HG03457 (cell line): ENCODE measurements around the gene TTLL8.
"Not testable (repeated sequence)": the region's sequence is repeated elsewhere in the genome, so short reads cannot be mapped to it uniquely, and the experiment has no call there.

Experiments
- ATAC-seq: cut with Tn5 transposase; IDR thresholded peaks from one replicate; pipeline ENCODE4 v1.9.1; 2021; ENCODE audit warnings: moderate number of reproducible peaks; ENCODE audit not compliant: unreplicated experiment

The TTLL8 gene

DNA sequence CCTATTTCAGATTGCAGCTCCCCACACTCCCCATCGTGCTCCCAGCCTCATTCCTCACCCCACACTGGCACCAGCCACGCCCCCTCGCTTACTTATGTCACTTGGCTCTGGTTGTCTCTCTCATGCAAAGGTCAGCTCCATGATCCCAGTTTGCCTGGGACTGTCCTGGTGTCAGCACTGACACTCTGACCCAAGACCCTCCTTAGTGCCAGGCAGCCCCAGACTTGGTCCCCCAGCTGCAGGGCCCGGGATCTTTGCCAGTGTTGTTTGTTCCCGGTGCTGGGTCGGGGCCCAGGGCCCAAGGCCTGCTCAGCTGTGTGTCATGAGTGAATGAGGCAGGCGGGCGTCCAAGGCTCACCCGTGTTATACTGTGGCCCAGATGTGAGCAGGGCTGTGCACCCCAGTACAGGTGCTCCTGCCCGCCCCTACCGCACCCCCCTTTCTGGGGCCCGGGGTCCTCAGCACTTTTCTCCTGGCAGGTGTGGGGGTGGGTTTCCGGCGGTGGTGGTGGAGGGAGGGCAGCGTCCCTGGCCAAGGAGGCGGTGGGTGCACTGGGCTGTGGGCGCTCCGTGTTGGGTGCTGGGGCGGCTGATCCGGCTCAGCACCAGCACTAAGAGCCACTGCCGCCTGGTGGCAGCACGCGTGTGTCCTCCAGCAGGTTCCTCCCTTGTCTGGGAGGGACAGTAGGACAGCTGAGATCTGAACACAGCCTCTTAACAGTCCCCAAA is 65.0 kb downstream of the TTLL8 start:
- no peak for ATAC-seq

GRCh38 chr22:49991907-49992533 is 66.1 kb downstream of the TTLL8 start:
- no peak for ATAC-seq

DNA sequence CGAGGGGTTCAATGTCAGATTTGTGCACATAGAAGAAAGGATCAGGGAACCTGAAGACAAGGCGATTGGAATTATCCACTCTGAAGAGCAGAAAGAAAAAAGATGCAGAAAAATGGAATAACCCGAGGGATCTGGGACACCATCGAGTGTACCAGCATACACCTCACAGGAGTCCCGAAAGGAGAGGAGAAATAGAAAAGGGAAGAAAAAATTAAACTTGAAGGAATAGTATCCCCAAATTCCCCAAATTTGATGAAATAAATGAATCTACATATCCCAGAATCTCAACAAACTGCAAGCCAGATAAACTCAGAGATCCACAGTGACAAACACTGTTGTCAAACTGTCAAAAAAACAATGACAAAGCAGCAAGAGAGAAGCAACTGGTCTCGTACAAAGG is 66.9 kb downstream of the TTLL8 start:
- ATAC-seq, result no peak

DNA sequence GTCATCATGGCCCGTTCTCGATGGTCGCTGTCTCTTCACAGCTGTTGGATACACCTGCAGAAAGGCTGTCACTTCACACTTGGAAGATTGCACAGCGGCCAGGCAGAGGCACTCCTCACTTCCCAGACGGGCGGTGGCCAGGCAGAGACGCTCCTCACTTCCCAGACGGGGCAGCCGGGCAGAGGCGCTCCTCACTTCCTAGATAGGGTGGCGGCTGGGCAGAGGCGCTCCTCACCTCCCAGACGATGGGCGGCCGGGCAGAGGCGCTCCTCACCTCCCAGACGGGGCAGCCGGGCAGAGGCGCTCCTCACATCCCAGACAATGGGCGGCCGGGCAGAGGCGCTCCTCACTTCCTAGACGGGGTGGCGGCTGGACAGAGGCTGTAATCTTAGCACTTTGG is 68.3 kb downstream of the TTLL8 start:
- not testable (repeated sequence) for ATAC-seq

DNA sequence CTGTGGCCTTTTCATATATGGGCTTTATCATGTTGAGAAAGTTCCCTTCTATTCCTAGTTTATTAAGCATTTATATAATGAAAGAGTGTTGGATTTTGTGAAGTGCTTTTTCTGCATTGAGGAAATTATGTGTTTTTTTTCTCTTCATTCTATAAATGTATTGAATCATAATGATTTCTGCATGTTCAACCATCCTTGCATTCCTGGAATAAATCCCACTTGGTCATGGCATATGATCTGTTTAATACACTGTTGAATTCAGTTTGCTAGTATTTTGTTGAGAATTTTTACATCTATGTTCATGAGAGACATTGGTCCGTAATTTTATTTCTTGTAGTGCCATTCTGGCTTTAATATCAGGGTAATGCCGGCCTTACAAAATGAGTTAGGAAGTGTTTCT is 71.8 kb downstream of the TTLL8 start:
- no peak for ATAC-seq

DNA sequence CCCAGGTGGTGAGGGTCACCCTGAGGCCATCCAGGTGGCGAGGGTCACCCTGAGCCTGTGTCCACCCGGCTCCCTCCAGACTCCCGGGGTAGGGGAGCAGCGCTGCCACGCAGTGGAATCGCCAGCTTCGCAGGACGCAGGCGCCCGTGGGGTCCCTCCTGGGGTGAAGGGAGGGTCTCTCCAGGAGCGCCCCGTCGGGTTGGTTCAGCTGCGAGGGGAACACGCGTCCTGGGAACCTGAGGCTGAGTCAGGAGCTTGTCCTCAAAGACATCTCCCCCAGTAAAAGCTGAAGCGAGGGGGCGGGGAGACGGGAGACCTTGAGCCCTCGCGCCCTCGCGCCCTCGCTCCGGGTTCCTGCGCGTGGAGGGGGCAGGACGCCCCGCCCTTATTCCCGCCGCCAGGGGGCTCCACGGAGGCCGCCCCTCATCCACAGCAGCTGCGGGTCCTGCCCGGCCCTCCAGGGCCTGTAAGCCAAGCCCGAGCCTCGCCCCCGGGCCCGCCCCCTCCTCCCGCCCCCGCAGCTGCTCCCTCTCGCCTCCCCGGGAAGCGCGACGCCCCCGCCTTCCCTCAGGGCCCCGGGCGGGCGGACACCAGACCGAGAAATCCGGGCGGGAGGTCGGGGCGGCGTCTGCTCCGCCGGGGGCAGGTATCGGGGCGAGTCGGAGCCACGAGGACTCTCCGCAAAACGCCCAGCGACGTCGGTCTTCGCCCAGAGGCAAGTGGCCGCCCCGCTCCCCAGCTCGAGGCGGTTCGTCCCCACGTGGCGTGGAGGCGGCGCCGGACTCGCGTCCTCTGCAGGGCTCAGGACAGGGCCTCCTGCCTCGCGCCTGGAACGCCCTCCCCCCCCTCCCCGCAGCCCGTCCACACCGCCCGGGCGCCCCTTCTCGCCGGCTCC is 74.7 kb downstream of the TTLL8 start:
- ATAC-seq, result no peak

GRCh38 chr22:49981799-49982198 is 76.3 kb downstream of the TTLL8 start:
- ATAC-seq, result not testable (repeated sequence)

DNA sequence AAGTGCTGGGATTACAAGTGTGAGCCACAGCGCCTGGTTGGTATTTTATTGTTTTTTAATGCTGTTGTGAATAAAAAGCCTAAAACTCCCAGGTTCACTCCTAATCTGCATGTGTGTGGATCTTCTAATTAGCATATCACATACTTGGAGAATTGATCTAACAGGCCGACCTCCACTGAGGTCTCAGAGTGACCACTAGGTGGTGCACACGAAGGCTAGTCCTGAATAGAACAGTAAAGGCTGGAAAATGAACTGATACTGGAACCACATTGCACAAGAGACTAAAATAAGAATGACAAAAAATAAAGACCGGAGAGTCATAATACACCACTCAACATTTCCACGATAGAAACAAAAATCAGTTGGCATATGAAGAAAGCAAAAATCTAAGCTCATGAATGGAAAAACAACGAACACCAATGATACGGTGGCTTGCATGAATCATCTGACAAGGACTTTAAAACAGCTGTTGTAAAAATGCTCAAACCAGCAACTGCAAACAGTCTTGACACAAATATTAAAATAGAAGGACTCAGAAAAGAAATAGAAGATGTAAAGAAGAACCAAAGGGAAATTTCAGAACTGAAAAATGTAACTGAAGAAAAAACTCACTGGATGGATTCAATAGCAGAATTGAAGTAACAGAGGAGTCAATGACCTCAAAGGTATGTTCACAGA is 78.4 kb downstream of the TTLL8 start:
- no peak for ATAC-seq

- no peak for ATAC-seq
These were observed 80.5 kb downstream of the TTLL8 start for GRCh38 chr22:49977578-49977977.

GRCh38 chr22:49976439-49977175 is 81.5 kb downstream of the TTLL8 start:
- no peak for ATAC-seq

DNA sequence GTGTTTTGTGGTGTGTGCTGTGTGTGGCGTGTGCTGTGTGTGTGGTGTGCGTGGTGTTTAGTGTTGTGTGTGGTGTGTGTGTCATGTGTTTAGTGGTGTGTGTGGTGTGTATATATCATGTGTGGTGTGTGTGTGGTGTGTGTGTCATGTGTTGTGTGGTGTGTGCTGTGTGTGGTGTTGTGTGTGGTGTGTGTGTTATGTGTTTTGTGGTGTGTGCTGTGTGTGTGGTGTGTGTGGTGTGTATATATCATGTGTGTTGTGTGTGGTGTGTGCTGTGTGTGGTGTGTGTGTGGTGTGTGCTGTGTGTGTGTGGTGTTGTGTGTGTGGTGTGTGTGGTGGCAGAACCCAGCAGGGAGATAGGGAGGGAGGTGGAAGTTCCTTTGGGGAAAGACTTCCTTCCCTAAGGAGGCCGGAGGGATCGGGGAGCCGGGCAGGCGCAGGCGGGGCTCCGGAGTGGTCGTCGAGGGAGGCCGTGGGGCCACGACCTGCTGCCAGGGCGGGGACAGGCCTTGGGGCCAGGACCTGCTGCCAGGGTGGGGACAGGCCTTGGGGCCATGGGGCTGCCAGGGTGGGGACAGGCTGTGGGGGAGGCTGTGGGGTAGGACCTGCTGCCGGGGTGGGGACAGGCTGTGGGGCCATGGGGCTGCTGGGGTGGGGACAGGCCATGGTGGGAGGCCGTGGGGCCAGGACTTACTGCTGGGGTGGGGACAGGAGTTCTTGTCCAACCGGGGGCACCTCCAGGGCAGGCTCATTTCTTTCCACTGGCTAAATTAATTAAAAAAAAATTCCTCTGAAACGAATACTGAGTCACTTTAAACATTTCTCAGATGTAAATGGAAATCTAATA is 82.3 kb downstream of the TTLL8 start:
- ATAC-seq, result no peak

- ATAC-seq, result no peak
These were observed 84.8 kb downstream of the TTLL8 start for GRCh38 chr22:49973018-49973961.

GRCh38 chr22:49972163-49973017 is 85.7 kb downstream of the TTLL8 start:
- ATAC-seq, result no peak

DNA sequence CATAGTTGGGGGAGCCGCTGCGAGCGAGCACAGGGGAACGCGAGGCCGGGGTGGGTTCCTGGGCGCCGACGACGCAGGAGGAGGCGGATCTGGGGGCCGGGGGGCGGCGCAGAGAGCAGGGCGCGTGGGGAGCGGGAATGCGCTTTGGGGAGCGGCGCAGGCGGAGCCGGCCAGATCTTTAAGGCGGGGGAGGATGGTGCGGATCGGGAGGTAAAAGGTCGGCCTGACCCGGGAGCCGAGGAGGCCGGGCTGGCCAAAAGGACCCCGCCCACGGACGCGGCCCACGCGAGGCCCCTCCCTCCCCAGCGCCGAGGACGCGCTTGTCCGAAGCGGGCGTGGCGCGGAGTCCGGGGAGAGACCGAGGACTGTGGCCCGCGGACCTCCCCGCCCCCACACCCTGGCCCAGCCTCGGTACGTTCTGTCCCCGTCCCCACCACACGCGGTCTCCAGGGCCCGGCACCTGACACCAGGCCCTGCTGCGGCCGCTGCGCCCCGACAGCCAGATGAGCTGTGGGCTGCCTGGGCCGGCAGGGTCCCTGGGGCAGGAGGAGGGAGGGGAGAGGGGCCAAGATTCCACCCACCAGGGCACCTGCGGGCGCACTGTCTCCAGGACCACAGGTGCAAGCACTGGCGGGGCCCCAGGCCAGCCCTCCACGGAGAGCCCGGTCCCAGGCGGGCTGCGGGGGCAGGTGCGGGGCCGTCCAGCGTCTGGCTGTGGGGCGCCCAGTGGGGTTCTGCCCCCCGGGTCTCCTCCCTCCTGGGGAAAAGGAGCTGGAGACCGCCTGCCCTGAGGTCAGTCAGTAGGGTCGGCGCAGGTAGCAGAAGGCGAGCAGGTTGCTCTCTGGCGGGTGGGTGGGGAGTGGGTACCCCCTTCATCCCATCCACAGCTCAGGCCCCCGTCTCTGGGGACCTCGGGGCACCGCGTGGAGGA is 86.6 kb downstream of the TTLL8 start:
- no peak for ATAC-seq

DNA sequence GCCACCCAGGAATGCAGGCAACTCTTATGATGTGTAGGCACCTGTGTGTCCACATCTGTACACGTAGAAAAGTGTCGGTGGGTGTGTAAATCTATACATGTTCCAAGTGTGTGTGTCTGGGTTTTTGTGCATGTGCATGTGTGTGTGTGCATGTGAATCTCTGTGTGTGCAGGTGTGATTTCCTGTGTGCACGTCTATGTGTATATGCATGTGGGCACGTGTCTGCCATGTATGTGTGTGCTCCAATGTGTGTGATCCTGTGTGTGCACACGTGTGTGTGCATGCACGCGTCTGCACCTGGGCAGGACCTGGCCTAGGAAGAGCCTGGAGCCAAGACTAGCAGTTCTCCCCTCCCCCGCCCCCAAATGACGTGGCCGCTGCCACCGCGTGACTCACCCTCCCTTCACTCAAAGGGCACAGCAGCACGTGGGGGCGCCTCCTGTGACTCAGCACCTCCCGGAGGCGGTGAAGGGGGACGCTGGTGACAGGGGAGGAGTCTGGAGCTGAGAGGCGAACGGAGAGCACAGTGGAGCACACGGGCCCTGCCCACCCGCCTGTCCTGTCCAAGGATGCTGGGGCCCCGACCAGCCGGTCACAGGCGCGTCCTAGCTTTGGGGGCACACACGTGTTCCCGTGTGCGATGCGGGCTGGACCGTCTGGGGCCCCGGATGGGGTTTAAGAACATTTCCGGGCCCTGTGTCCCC is 87.4 kb downstream of the TTLL8 start:
- no peak for ATAC-seq
